Caco-2 (cell line): ENCODE measurements around the gene CATSPER1. TPM values are rescaled to one million over a fixed set of nuclear protein-coding genes. Genes with fewer than 3 reads are reported as not detected.

Source experiments
- BruUV-seq: library from RNA; stranded (reverse); fragments of 400-500 nt; replicated peaks from 2 replicates; lab custom pipeline; 2021; lab: Mats Ljungman, UMichigan
- CTCF ChIA-PET: fragments of 300-600 bp; sonication (Branson Sonifier 250); formaldehyde crosslinking; loops from one replicate; lab custom pipeline; 2022; ENCODE audit warnings: antibody characterized with exemption; lab: Charles Lee
- POLR2A ChIA-PET: fragments of 300-600 bp; sonication (Branson Sonifier 250); formaldehyde crosslinking; loops from one replicate; lab custom pipeline; 2022; ENCODE audit warnings: antibody characterized with exemption; lab: Charles Lee
- DNase-seq, 2 experiments: peaks; one replicate each; pipeline versions ENCODE4 v3.0.0 to v3.0.0-alpha.2; 2020 to 2022
- H3K27me3 ChIP-seq: replicated peaks from 2 replicates; pipeline ENCODE4 v1.6.0; 2011; ENCODE audit warnings: low read length; ENCODE audit not compliant: control insufficient read depth, insufficient read depth
- H3K36me3 ChIP-seq: 2 replicates; pipeline ENCODE4 v1.5.1; 2011; ENCODE audit warnings: low read length; ENCODE audit not compliant: control insufficient read depth, insufficient read depth
- H3K4me1 ChIP-seq: fragments of 250-450 bp; sonication (Bioruptor Pico); 2 replicates; pipeline ENCODE4 v1.5.1; 2020; ENCODE audit warnings: mild to moderate bottlenecking
- H3K4me3 ChIP-seq: 2 replicates; pipeline ENCODE4 v1.5.1; 2011; ENCODE audit warnings: low read depth, mild to moderate bottlenecking, control low read depth, low read length
- H3K9me3 ChIP-seq: fragments of 250-450 bp; sonication (Bioruptor Pico); 2 replicates; pipeline ENCODE4 v1.5.1; 2020; ENCODE audit warnings: mild to moderate bottlenecking, moderate library complexity
- H3K27ac Mint-ChIP-seq: one replicate; pipeline ENCODE4 v1.8.0; 2022; ENCODE audit warnings: mixed read lengths; ENCODE audit not compliant: unreplicated experiment
- H3K27me3 Mint-ChIP-seq: one replicate; pipeline ENCODE4 v1.8.0; 2022; ENCODE audit warnings: mixed read lengths; ENCODE audit not compliant: insufficient read depth, unreplicated experiment
- H3K36me3 Mint-ChIP-seq: one replicate; pipeline ENCODE4 v1.8.0; 2022; ENCODE audit warnings: mild to moderate bottlenecking, mixed read lengths; ENCODE audit not compliant: insufficient read depth, unreplicated experiment
- H3K4me1 Mint-ChIP-seq: one replicate; pipeline ENCODE4 v1.8.0; 2022; ENCODE audit warnings: low read depth, mixed read lengths; ENCODE audit not compliant: unreplicated experiment
- H3K4me3 Mint-ChIP-seq: one replicate; pipeline ENCODE4 v1.8.0; 2022; ENCODE audit warnings: mild to moderate bottlenecking, moderate library complexity, mixed read lengths; ENCODE audit not compliant: unreplicated experiment
- H3K9me3 Mint-ChIP-seq: one replicate; pipeline ENCODE4 v1.8.0; 2022; ENCODE audit warnings: mixed read lengths; ENCODE audit not compliant: unreplicated experiment
- intact Hi-C: fragments of 100-400 bp; cut with micrococcal nuclease; formaldehyde crosslinking; loops from one replicate; pipeline ENCODE4 v1.10.0; 2022; ENCODE audit not compliant: unreplicated experiment
- total RNA-seq: library from RNA; stranded (reverse); gene quantifications from 2 replicates; pipeline ENCODE4 v1.2.3, GENCODE V29; 2022
- TF ChIP-seq, protein P1 (sequence below), 2 experiments: fragments of 200-600 bp in 1 of 2; IDR thresholded peaks; 1 replicate in 1 of 2; 2 replicates in 1 of 2; pipeline versions ENCODE4 v1.5.1 to v1.8.0; 2011 to 2022; ENCODE audit warnings: antibody characterized with exemption in 1 of 2, control low read depth in 1 of 2, inconsistent platforms in 1 of 2, low read depth in 1 of 2, low read length in 1 of 2, mild to moderate bottlenecking in 1 of 2, moderate library complexity in 1 of 2; ENCODE audit not compliant: insufficient read depth in 1 of 2, severe bottlenecking in 1 of 2, unreplicated experiment in 1 of 2

Gene CATSPER1
- total RNA-seq, 1 experiment from 2014 or later: not detected

DNA sequence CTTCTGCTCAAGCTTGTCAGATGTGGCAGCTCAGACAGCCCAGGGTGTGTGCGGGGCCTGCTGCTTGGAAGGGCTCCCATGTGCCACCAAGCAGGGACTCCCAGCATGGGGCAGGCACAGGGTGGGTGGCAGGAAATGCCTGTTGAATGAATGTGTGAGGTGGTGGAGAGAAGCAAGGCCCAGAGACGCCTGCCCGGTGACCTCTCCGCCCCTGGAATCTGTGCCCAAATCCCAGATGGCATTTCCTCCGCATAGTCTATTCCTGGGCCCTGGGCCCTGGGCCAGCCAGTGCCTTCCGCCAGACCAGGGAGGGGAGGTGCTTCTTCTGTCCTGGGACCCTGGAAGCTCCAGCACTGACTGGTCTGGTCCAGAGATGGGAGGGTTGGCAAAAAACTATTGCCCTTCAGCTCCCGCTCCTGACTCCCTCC is 10.8 kb downstream of the CATSPER1 start:
- CTCF ChIA-PET: no interaction called here

DNA sequence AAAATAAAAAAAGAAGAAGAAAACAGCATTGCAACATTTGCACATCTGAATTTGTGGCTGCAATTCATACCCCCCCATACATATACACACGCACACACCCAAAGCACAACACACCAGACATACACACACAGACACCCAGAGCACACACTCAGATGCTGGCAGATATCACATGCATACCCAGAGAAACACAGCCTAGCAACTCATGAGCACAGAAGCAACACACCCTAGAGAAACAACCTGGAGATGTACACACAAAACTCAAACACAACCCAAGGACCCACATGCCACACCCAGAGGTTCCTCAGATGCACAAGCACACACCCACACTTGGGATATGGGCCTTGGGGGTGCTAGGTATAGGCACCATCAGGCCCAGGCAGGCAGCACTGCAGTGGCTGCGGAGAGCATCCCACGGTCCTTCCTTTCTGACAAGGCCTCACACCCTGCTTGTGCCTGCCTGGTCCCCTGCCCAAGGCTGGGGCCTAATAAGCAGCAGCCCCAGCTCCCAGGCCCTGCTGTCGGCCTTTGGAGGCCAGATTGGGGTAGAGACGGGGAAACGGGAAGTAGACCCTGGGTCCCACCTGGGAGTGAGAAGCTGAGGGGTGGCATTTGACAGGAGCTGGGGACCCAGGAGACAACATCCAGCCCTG is 11.3 kb downstream of the CATSPER1 start:
- H3K36me3 Mint-ChIP-seq: peaks cover 5% of the 10 kb centered on the region
- ChIA-PET POLR2A (no interaction called here), CTCF (no interaction called here)
- BruUV-seq: no TSS peak
- H3K36me3 ChIP-seq: no peaks in the 10 kb centered on the region
- no peak overlapping the region for H3K4me3 Mint-ChIP-seq
- H3K4me1 ChIP-seq: peaks cover 21% of the 10 kb centered on the region
- no peaks in the 10 kb centered on the region for H3K27me3 ChIP-seq
- H3K9me3 Mint-ChIP-seq: no peaks in the 10 kb centered on the region
- no peak for DNase-seq
- H3K4me1 Mint-ChIP-seq: peaks cover 7% of the 10 kb centered on the region
- no peak overlapping the region for H3K27ac Mint-ChIP-seq
- TF ChIP-seq, protein P1, sequence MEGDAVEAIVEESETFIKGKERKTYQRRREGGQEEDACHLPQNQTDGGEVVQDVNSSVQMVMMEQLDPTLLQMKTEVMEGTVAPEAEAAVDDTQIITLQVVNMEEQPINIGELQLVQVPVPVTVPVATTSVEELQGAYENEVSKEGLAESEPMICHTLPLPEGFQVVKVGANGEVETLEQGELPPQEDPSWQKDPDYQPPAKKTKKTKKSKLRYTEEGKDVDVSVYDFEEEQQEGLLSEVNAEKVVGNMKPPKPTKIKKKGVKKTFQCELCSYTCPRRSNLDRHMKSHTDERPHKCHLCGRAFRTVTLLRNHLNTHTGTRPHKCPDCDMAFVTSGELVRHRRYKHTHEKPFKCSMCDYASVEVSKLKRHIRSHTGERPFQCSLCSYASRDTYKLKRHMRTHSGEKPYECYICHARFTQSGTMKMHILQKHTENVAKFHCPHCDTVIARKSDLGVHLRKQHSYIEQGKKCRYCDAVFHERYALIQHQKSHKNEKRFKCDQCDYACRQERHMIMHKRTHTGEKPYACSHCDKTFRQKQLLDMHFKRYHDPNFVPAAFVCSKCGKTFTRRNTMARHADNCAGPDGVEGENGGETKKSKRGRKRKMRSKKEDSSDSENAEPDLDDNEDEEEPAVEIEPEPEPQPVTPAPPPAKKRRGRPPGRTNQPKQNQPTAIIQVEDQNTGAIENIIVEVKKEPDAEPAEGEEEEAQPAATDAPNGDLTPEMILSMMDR (IDR thresholded peaks at IDR 0.05; ENCODE audit: insufficient read depth in 1 of 2, low read depth in 1 of 2, low read length in 1 of 2, severe bottlenecking in 1 of 2, unreplicated experiment in 1 of 2): no peak
- no peaks in the 10 kb centered on the region for H3K27me3 Mint-ChIP-seq
- no peak overlapping the region for H3K4me3 ChIP-seq
- H3K9me3 ChIP-seq: no peaks in the 10 kb centered on the region
- intact Hi-C loops: no loop called here

More for the DNA sequence above, 10.8 kb downstream of the CATSPER1 start:
- Mint-ChIP-seq H3K27ac (no peak overlapping the region), H3K4me1 (peaks cover 1% of the 10 kb centered on the region), H3K36me3 (peaks cover 2% of the 10 kb centered on the region), H3K27me3 (no peaks in the 10 kb centered on the region), H3K4me3 (no peak overlapping the region), H3K9me3 (no peaks in the 10 kb centered on the region)
- no TSS peak for BruUV-seq
- Histone ChIP-seq H3K9me3 (no peaks in the 10 kb centered on the region), H3K27me3 (no peaks in the 10 kb centered on the region), H3K36me3 (no peaks in the 10 kb centered on the region), H3K4me1 (peaks cover 21% of the 10 kb centered on the region), H3K4me3 (no peak overlapping the region)
- no peak for DNase-seq
- TF ChIP-seq, protein P1 (IDR thresholded peaks at IDR 0.05; ENCODE audit: insufficient read depth in 1 of 2, low read depth in 1 of 2, low read length in 1 of 2, severe bottlenecking in 1 of 2, unreplicated experiment in 1 of 2): no peak
- POLR2A ChIA-PET: no interaction called here
- intact Hi-C loops: no loop called here

DNA sequence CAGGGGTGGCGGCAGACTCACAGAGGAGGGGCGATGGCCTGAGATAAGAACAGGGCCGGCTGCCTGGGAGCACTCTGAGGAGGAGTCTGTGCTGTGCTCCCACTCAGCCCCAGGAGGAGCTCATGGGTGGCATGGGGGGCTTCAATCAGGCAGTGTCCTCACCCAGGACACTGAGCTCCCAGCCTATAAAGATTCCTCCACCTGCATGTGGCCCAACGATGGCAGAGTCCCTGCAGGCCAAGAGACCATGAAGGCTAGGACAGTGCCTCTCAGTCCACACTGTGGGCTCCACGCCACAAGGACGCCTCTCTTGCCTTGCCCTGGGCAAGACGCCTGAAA is 12.5 kb downstream of the CATSPER1 start:
- Mint-ChIP-seq H3K4me3 (no peak overlapping the region), H3K36me3 (peaks cover 5% of the 10 kb centered on the region), H3K27ac (no peak overlapping the region), H3K9me3 (no peaks in the 10 kb centered on the region), H3K27me3 (no peaks in the 10 kb centered on the region), H3K4me1 (peaks cover 7% of the 10 kb centered on the region)
- TF ChIP-seq, protein P1 (IDR thresholded peaks at IDR 0.05; ENCODE audit: insufficient read depth in 1 of 2, low read depth in 1 of 2, low read length in 1 of 2, severe bottlenecking in 1 of 2, unreplicated experiment in 1 of 2): no peak
- H3K36me3 ChIP-seq: no peaks in the 10 kb centered on the region
- intact Hi-C loops: no loop called here
- no peaks in the 10 kb centered on the region for H3K27me3 ChIP-seq
- peaks cover 21% of the 10 kb centered on the region for H3K4me1 ChIP-seq
- ChIA-PET CTCF (interaction anchor here (1.6 kb wide), 1 partner anchor 9 kb away, joined by 7 read pairs; no protein-coding TSS in a partner anchor), POLR2A (no interaction called here)
- BruUV-seq: no TSS peak
- no peaks in the 10 kb centered on the region for H3K9me3 ChIP-seq
- no peak overlapping the region for H3K4me3 ChIP-seq
- no peak for DNase-seq
